Measurements from ENCODE around the gene MAML3.

Gene MAML3

DNA sequence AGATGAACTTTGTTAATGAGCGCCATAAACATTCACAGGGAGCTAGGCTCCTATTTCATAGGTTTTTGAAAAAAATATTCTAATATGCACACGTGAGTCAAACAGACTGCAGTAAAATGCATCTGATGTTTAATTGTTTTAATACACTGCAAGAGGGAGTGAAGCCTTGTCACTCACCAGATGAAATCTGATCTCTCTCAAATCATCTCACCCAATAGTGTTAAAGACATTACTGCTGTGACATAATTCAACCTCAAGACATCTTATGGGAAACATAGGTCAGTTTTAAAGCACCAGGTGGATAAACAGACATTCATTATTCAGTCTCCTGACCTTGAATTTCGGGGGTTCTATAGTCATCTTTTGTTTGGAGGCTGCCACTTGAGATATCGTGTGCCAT is 148.3 kb downstream of the MAML3 start:
- TF ChIP-seq, protein P1, sequence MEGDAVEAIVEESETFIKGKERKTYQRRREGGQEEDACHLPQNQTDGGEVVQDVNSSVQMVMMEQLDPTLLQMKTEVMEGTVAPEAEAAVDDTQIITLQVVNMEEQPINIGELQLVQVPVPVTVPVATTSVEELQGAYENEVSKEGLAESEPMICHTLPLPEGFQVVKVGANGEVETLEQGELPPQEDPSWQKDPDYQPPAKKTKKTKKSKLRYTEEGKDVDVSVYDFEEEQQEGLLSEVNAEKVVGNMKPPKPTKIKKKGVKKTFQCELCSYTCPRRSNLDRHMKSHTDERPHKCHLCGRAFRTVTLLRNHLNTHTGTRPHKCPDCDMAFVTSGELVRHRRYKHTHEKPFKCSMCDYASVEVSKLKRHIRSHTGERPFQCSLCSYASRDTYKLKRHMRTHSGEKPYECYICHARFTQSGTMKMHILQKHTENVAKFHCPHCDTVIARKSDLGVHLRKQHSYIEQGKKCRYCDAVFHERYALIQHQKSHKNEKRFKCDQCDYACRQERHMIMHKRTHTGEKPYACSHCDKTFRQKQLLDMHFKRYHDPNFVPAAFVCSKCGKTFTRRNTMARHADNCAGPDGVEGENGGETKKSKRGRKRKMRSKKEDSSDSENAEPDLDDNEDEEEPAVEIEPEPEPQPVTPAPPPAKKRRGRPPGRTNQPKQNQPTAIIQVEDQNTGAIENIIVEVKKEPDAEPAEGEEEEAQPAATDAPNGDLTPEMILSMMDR (IDR thresholded peaks at IDR 0.05): no peak

DNA sequence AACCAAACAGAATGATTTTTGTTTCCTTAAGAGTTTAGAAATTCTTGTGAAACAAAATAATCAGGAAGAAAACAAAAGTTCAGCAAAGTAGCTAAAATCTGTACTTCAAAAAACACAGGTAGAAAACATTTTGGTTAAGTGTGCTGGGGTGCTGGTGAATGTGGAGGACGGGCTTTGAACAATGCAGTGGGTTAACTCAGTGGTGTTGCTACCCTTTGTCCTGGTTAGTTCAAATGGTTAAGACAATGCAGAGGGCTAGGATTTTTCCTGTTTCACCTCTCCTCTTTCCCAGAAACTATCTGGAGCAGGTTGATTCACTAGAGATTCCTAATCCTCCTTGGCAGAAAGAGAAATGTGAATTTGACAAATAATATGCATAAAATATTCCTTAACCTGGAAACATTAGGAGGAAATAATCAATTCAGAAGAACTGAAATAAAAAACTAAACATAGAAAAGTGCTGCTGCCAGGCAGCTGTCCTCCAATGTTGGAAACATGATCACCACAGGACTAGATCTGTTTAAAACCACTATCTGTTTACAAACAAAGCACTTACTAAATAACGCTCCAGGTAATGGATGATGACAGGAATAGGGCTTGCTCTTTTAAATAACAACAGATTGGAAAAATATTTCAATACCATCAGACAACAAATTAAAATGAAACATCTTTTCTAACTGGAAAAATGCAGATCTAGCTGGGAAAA is 148.9 kb downstream of the MAML3 start:
- TF ChIP-seq, protein P1 (IDR thresholded peaks at IDR 0.05): no peak

DNA sequence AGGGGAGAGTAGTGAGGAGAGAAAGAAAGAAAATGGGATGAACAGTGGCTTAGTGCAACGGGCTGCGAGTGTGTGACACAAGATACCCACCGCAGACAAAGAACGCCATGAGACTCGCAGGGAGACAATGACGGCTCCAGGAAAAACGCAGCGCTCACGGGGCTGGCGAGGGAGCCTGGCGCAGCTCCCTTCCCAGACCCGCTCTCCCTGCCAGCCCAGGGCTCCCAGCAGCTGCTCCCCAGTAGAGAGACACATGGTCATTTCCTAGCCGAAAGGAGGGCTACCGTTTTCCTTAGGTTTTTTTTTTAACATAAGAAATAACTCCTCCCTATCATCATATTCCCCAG is 149.5 kb downstream of the MAML3 start:
- TF ChIP-seq, protein P1 (IDR thresholded peaks at IDR 0.05): no peak

DNA sequence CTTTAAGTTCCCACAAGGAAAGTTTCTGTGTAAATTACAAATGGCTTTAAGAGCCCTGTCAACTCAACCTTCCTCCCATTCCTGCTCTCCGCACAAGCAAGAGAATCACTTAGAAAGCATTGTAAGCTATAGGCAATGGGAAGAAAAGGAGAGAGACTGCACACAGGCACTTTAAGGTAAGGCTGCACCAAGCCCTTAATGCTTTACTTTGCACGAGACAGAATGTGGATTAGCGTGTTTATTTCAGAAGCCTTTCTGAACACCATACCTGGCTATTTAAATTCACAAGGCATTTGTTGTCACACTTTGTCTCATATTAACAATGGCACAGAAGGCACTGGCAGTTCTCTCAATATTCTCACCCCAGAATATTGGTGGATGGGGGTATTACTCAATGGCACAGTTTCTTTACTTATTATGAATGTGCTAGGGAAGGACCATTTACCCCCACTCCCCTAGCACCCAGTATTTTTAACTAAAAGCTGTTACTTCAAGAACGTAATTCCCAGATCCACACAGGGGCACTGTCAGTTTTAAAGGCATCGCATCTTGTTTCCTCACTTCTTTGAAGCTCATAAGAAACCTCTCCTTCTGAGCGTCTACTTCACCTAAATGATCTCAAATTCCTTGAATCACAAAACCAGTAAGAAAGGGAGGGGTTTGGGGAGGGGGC is 150.0 kb downstream of the MAML3 start:
- TF ChIP-seq, protein P1 (IDR thresholded peaks at IDR 0.05): no peak

GRCh38 chr4:140000232-140000631 is 153.8 kb downstream of the MAML3 start:
- TF ChIP-seq, protein P1 (IDR thresholded peaks at IDR 0.05): no peak

GRCh38 chr4:139988863-139989765 is 164.9 kb downstream of the MAML3 start:
- TF ChIP-seq, protein P1 (IDR thresholded peaks at IDR 0.05): no peak

GRCh38 chr4:139987502-139987850 is 166.5 kb downstream of the MAML3 start:
- TF ChIP-seq, protein P1 (IDR thresholded peaks at IDR 0.05): no peak

Measured in LNCAP (cell line).